Left ventricle myocardium superior (tissue), 1 donor: ENCODE results near the gene CHID1. TPM values are rescaled to one million over a fixed set of nuclear protein-coding genes. Genes with fewer than 3 reads are reported as not detected.

Experiments used
- ATAC-seq: fragments of 200-7000 bp; cut with Tn5 transposase; one replicate; pipeline ENCODE4 v1.9.1; 2020; ENCODE audit warnings: mild to moderate bottlenecking, moderate library complexity
- DNase-seq: peaks from one replicate; pipeline ENCODE4 v3.0.0-alpha.2; 2020
- intact Hi-C: fragments of 100-400 bp; cut with micrococcal nuclease; formaldehyde crosslinking; loops from one replicate; pipeline ENCODE4 v1.11.0; 2022
- total RNA-seq: library from RNA; stranded (reverse); fragmentation: NEBNext Ultra II Directional; extraction: Animal tissue kit (Norgen Biotek cat#: 25700); gene quantifications from one replicate; pipeline ENCODE4 v1.2.1, GENCODE V29; 2021
- donor health status: DM: no; HTN: yes; CAD: no; lungs with severe emphysema.

The CHID1 gene
- total RNA-seq, 1 donor from 2014 or later = 53.0 TPM

DNA sequence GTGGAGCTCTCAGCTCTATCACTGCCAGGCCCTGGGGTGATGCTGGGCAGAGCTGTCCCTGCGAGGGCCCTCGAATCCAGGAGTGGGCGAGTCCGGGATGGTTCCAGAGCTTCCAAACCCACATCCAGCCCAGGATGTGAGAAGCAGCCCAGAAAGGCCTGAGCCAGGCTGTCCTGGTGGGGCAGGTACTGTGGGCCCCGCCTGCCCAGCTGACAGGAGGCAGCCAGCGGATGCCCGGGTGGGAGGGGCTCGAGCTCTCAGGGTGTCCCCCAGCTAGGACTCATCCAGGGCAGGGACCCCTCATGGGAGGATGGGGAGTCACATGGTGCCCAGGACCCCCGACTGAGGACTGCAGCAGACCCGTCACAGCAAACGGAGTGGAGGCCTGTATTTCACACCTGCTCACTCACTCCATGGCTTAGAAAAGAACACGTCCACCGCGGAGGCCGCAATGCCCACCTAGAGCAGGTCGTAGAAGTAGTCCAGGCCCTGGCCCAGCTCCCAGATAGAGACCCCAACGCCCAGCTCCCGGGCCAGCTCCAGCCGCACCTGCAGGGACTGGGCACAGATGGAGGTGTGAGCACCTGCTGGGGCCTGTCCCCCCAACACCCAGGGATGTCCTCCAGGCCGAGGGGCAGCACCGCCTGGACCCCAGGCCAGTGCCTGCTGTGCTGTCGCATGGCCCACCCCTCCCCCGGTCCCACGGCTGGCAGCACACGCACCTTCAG lies 41.0 kb downstream of the CHID1 start:
- DNase-seq = no peak
- intact Hi-C loops = no loop called here
- no peak for ATAC-seq

- no peak for DNase-seq
- intact Hi-C loops = no loop called here
- ATAC-seq = no peak
Observed at GRCh38 chr11:868802-869201, 41.8 kb downstream of the CHID1 start.

DNA sequence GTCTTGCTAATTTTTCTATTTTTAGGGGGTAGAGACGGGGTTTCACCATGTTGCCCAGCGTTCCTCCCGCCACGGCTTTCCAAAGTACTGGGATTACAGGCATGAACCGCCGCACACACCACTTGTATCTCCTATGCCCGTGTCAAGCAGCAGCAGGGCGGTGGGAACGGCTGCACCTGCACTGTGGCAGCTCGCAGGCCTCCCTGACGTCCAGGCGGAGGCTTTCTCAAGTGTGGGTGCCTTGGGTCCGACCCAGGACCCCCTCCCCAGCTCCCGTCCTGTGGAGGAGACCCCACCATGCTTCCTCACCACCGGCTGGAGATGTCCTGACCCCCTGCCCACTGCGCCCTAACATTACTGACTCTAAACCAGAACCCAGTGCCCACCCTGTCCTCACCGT lies 42.2 kb downstream of the CHID1 start:
- DNase-seq = no peak
- intact Hi-C loops = no loop called here
- ATAC-seq = no peak

DNA sequence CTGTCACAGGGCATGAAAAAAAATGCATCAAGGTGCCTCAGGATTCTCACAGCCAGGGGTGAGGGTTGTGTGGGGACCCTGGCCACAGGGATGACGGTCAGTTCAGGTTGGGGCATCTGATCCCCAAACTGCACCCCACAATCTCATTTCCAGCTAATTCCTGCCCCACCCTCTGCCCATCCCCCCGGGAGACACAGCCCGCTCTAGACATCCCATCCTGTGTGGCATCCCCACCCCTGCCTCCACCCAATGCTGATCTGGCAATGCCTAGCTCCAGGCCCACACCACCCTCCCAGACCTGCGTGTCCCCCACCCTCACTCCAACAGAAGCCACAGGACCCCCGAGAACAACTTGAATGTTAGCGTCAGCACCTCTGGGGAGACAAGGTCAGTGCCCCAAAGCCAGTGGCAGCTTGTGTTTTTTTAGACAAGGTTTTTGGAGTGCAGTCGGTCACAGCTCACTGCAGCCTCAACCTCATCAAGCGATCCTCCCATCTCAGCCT lies 42.7 kb downstream of the CHID1 start:
- ATAC-seq (no peak), DNase-seq (no peak)
- intact Hi-C loops = no loop called here

DNA sequence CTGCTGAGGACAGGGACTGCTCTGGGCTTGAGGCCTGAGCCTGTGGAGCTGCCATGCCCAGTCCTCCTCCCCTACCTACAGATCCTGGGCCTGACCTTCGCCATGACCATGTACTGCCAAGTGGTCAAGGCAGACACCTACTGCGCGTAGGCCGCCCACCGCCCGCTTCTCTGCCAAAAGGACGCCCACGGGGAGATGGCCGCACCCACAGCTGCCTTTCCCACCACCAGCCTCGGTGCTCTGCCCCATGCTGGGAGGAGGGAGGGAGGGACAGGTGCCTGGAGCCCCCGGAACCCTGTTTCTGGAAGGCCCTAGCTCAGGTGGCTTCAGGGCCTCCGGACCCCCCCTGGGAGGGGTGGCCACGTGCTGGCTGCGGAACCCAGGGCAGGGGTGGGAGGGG lies 44.1 kb downstream of the CHID1 start:
- intact Hi-C loops = no loop called here
- ATAC-seq (no peak), DNase-seq (no peak)

GRCh38 chr11:865462-866430 lies 44.9 kb downstream of the CHID1 start:
- ATAC-seq = no peak
- intact Hi-C loops = no loop called here
- DNase-seq = no peak

GRCh38 chr11:864898-865297 lies 45.7 kb downstream of the CHID1 start:
- DNase-seq (no peak), ATAC-seq (no peak)
- intact Hi-C loops = no loop called here

- intact Hi-C loops = no loop called here
- no peak for DNase-seq
Observed at GRCh38 chr11:863910-864827, 46.4 kb downstream of the CHID1 start.

GRCh38 chr11:863023-863909 lies 47.3 kb downstream of the CHID1 start:
- DNase-seq (no peak), ATAC-seq (no peak)
- intact Hi-C loops = no loop called here

More at GRCh38 chr11:863910-864827, 46.4 kb downstream of the CHID1 start:
- ATAC-seq = no peak

GRCh38 chr11:862696-863022 lies 48.0 kb downstream of the CHID1 start:
- no peak for ATAC-seq
- intact Hi-C loops = no loop called here
- DNase-seq = no peak

- DNase-seq = peak; percentile 69
- intact Hi-C loops = no loop called here
- no peak for ATAC-seq
Observed at GRCh38 chr11:862081-862661, 48.4 kb downstream of the CHID1 start.

GRCh38 chr11:861105-861479 lies 49.5 kb downstream of the CHID1 start:
- DNase-seq = no peak
- intact Hi-C loops = no loop called here
- ATAC-seq = no peak

GRCh38 chr11:860234-861104 lies 50.1 kb downstream of the CHID1 start:
- intact Hi-C loops = no loop called here
- no peak for ATAC-seq
- DNase-seq = no peak

GRCh38 chr11:859394-860131 lies 51.0 kb downstream of the CHID1 start:
- ATAC-seq (peak; percentile 76), DNase-seq (peak; percentile 92)
- intact Hi-C loops = no loop called here

GRCh38 chr11:858762-859339 lies 51.8 kb downstream of the CHID1 start:
- no peak for DNase-seq
- ATAC-seq = no peak
- intact Hi-C loops = no loop called here
